IMR-90 (cell line): Measurements from ENCODE around the gene CYP26A1. TPM values are rescaled to one million over a fixed set of nuclear protein-coding genes. Genes with fewer than 3 reads are reported as not detected.

ENCODE experiments used
- ATAC-seq: fragments of 200-7000 bp; cut with Tn5 transposase; 2 replicates; pipeline ENCODE4 v1.9.1; 2020; ENCODE audit warnings: low read depth, mild to moderate bottlenecking, moderate library complexity
- BruUV-seq: library from RNA; stranded (reverse); fragments of 400-500 nt; replicated peaks from 2 replicates; lab custom pipeline; 2021; lab: Mats Ljungman, UMichigan
- CTCF ChIA-PET: fragments of 300-600 bp; formaldehyde crosslinking; extraction: SDS; loops from one replicate; lab custom pipeline; 2021; ENCODE audit warnings: antibody characterized with exemption; lab: Yijun Ruan, JAX
- POLR2A ChIA-PET: fragments of 300-600 bp; sonication (Branson Sonifier 250); formaldehyde crosslinking; loops from one replicate; lab custom pipeline; 2022; ENCODE audit warnings: antibody characterized with exemption; ENCODE audit not compliant: unreplicated experiment; lab: Charles Lee
- DNase-seq: peaks from one replicate; pipeline ENCODE4 v3.0.0; 2013
- H2AFZ ChIP-seq: replicated peaks from 2 replicates; pipeline ENCODE3; 2013; ENCODE audit warnings: low read length, mild to moderate bottlenecking; ENCODE audit not compliant: poor library complexity
- H2AK5ac ChIP-seq: 2 replicates; pipeline ENCODE4 v1.6.1; 2013; ENCODE audit warnings: low read depth, low read length, inconsistent platforms
- H2AK9ac ChIP-seq: replicated peaks from 2 replicates; pipeline ENCODE3; 2013; ENCODE audit warnings: mild to moderate bottlenecking, low read depth, low read length, moderate library complexity; ENCODE audit not compliant: poor library complexity
- H2BK120ac ChIP-seq: 2 replicates; pipeline ENCODE4 v1.6.1; 2013; ENCODE audit warnings: low read depth, low read length, inconsistent platforms
- H2BK15ac ChIP-seq: 3 replicates; pipeline ENCODE4 v1.6.1; 2013; ENCODE audit warnings: low read depth, low read length, inconsistent platforms
- H2BK20ac ChIP-seq: 2 replicates; pipeline ENCODE4 v1.6.1; 2013; ENCODE audit warnings: low read depth, mild to moderate bottlenecking, inconsistent platforms, low read length, moderate library complexity
- H2BK5ac ChIP-seq: 2 replicates; pipeline ENCODE4 v1.6.1; 2013; ENCODE audit warnings: mild to moderate bottlenecking, low read depth, low read length, inconsistent platforms; ENCODE audit not compliant: poor library complexity, severe bottlenecking
- H3K14ac ChIP-seq: replicated peaks from 2 replicates; pipeline ENCODE4 v1.6.1; 2013; ENCODE audit warnings: low read depth, low read length, inconsistent platforms
- H3K18ac ChIP-seq: 2 replicates; pipeline ENCODE4 v1.6.1; 2013; ENCODE audit warnings: low read depth, low read length, control low read depth
- H3K23ac ChIP-seq: 2 replicates; pipeline ENCODE4 v1.6.1; 2013; ENCODE audit warnings: low read depth, low read length, inconsistent platforms
- H3K27ac ChIP-seq: 2 replicates; pipeline ENCODE4 v1.5.1; 2013; ENCODE audit warnings: mild to moderate bottlenecking, control low read depth, low read length; ENCODE audit not compliant: insufficient read depth
- H3K27me3 ChIP-seq: 2 replicates; pipeline ENCODE4 v1.6.1; 2013; ENCODE audit warnings: low read length; ENCODE audit not compliant: control insufficient read depth, insufficient read depth
- H3K36me3 ChIP-seq: 2 replicates; pipeline ENCODE4 v1.6.1; 2013; ENCODE audit warnings: low read length, mixed read lengths; ENCODE audit not compliant: control insufficient read depth, insufficient read depth
- H3K4ac ChIP-seq: 2 replicates; pipeline ENCODE4 v1.6.1; 2013; ENCODE audit warnings: low read depth, low read length, inconsistent platforms
- H3K4me1 ChIP-seq: 2 replicates; pipeline ENCODE4 v1.6.1; 2013; ENCODE audit warnings: low read length, mixed read lengths; ENCODE audit not compliant: control insufficient read depth, insufficient read depth
- H3K4me2 ChIP-seq: 2 replicates; pipeline ENCODE4 v1.6.1; 2013; ENCODE audit warnings: low read depth, mild to moderate bottlenecking, control low read depth, low read length, moderate library complexity
- H3K4me3 ChIP-seq: 2 replicates; pipeline ENCODE4 v1.5.1; 2013; ENCODE audit warnings: low read depth, mild to moderate bottlenecking, control low read depth, low read length, moderate library complexity; ENCODE audit not compliant: insufficient read depth
- H3K56ac ChIP-seq: 2 replicates; pipeline ENCODE4 v1.6.1; 2013; ENCODE audit warnings: low read length, inconsistent platforms; ENCODE audit not compliant: insufficient read depth; ENCODE audit errors: extremely low read depth
- H3K79me1 ChIP-seq, 2 experiments: 2 replicates each; pipeline ENCODE4 v1.6.1; 2013; ENCODE audit warnings: low read length in 2 of 2, inconsistent platforms in 1 of 2, low read depth in 1 of 2
- H3K9ac ChIP-seq: 2 replicates; pipeline ENCODE4 v1.6.1; 2013; ENCODE audit warnings: low read depth, low read length, control low read depth
- H3K9me1 ChIP-seq: 2 replicates; pipeline ENCODE4 v1.6.1; 2013; ENCODE audit warnings: low read length, inconsistent platforms; ENCODE audit not compliant: insufficient read depth
- H3K9me3 ChIP-seq: 2 replicates; pipeline ENCODE4 v1.6.1; 2013; ENCODE audit warnings: low read length; ENCODE audit not compliant: control insufficient read depth, insufficient read depth
- H4K20me1 ChIP-seq: 2 replicates; pipeline ENCODE4 v1.6.1; 2013; ENCODE audit warnings: low read length, inconsistent platforms; ENCODE audit not compliant: insufficient read depth
- H4K5ac ChIP-seq: 2 replicates; pipeline ENCODE4 v1.6.1; 2013; ENCODE audit warnings: mild to moderate bottlenecking, low read depth, low read length, control low read depth
- H4K8ac ChIP-seq, 2 experiments: 2 replicates each; pipeline ENCODE4 v1.6.1; 2013; ENCODE audit warnings: low read depth in 2 of 2, low read length in 2 of 2, control low read depth in 1 of 2, inconsistent platforms in 1 of 2
- H4K91ac ChIP-seq: 2 replicates; pipeline ENCODE4 v1.6.1; 2013; ENCODE audit warnings: low read depth, low read length, inconsistent platforms; ENCODE audit not compliant: insufficient read depth
- BHLHE40 ChIP-seq: fragments of 150-350 bp; IDR thresholded peaks from 2 replicates; pipeline ENCODE4 v1.6.1; 2016; ENCODE audit warnings: mild to moderate bottlenecking, low read depth, low read length
- CEBPB ChIP-seq: IDR thresholded peaks from 2 replicates; pipeline ENCODE4 v1.6.1; 2012; ENCODE audit warnings: low read depth, low read length, improper control_type of control experiment
- CHD1 ChIP-seq: IDR thresholded peaks from 2 replicates; pipeline ENCODE4 v1.6.1; 2012; ENCODE audit warnings: low read depth, low read length, improper control_type of control experiment
- CTCF ChIP-seq: conservative IDR thresholded peaks from 2 replicates; pipeline ENCODE4 v1.5.1; 2012; ENCODE audit warnings: mild to moderate bottlenecking, low read depth, low read length, improper control_type of control experiment
- ELK1 ChIP-seq: fragments of 150-350 bp; IDR thresholded peaks from 2 replicates; pipeline ENCODE4 v1.6.1; 2016; ENCODE audit warnings: low read depth, mild to moderate bottlenecking, low read length, moderate library complexity, borderline replicate concordance
- FOS ChIP-seq: fragments of 150-350 bp; IDR thresholded peaks from 2 replicates; pipeline ENCODE4 v1.6.1; 2016; ENCODE audit warnings: low read depth, low read length
- MXI1 ChIP-seq: IDR thresholded peaks from 2 replicates; pipeline ENCODE4 v1.6.1; 2012; ENCODE audit warnings: low read depth, mild to moderate bottlenecking, low read length, moderate library complexity, borderline replicate concordance
- NFE2L2 ChIP-seq: fragments of 150-350 bp; IDR thresholded peaks from 2 replicates; pipeline ENCODE4 v1.6.1; 2016; ENCODE audit warnings: low read depth, mild to moderate bottlenecking, low read length
- POLR2A ChIP-seq: IDR thresholded peaks from 2 replicates; pipeline ENCODE4 v1.6.1; 2012; ENCODE audit warnings: mild to moderate bottlenecking, low read depth, low read length
- RAD21 ChIP-seq: IDR thresholded peaks from 2 replicates; pipeline ENCODE4 v1.6.1; 2012; ENCODE audit warnings: low read length, improper control_type of control experiment
- RCOR1 ChIP-seq: IDR thresholded peaks from 2 replicates; pipeline ENCODE4 v1.6.1; 2012; ENCODE audit warnings: mild to moderate bottlenecking, low read length, improper control_type of control experiment; ENCODE audit not compliant: insufficient replicate concordance
- RFX5 ChIP-seq: IDR thresholded peaks from 2 replicates; pipeline ENCODE4 v1.8.0; 2012; ENCODE audit warnings: low read depth, mild to moderate bottlenecking, low read length, moderate library complexity
- SMC3 ChIP-seq: fragments of 150-350 bp; IDR thresholded peaks from 2 replicates; pipeline ENCODE4 v1.6.1; 2016; ENCODE audit warnings: low read depth, mild to moderate bottlenecking, antibody characterized with exemption, low read length, moderate library complexity
- USF2 ChIP-seq: fragments of 150-350 bp; IDR thresholded peaks from 2 replicates; pipeline ENCODE4 v1.6.1; 2017; ENCODE audit warnings: mild to moderate bottlenecking, antibody characterized with exemption, low read length, low read depth
- WGBS, 2 experiments: methylation state at CpG; one replicate each; pipeline versions ENCODE4 v1.1.5 to v1.1.7; 2013; ENCODE audit warnings: missing lambda C conversion rate in 2 of 2; ENCODE audit not compliant: insufficient read length in 1 of 2; ENCODE audit errors: extremely low coverage in 2 of 2; 5-methylcytosine and 5-hydroxymethylcytosine counted together
- dilution Hi-C: fragments of 300-500 bp; cut with HindIII; formaldehyde crosslinking; loops from one replicate; pipeline ENCODE4 v1.14.3; 2018; ENCODE audit warnings: low sequenced_read_pairs; ENCODE audit not compliant: unreplicated experiment
- in situ Hi-C: fragments of 300-500 bp; cut with MboI; formaldehyde crosslinking; loops from 3 replicates; pipeline ENCODE4 v1.14.3; 2019; ENCODE audit warnings: low sequenced_read_pairs, inconsistent platforms, mixed read lengths
- intact Hi-C: fragments of 100-400 bp; cut with micrococcal nuclease; formaldehyde crosslinking; loops from 2 replicates; pipeline ENCODE4 v1.10.0; 2022
- polyA plus RNA-seq, 3 experiments: library from polyadenylated mRNA; depleted of rRNA; stranded (reverse); fragments of >200 nt; gene quantifications; 2 replicates each; pipeline ENCODE4 v1.2.3, GENCODE V29; 2012; ENCODE audit warnings: low replicate concordance in 1 of 3
- total RNA-seq: library from RNA; depleted of rRNA; stranded (reverse); fragments of >200 nt; gene quantifications from 2 replicates; pipeline ENCODE4 v1.2.3, GENCODE V29; 2012

CYP26A1 gene
- total and polyA plus RNA-seq, 2 of the 4 experiments (the other 2 are of a cell fraction), result 0.15 TPM; not detected in 1

DNA sequence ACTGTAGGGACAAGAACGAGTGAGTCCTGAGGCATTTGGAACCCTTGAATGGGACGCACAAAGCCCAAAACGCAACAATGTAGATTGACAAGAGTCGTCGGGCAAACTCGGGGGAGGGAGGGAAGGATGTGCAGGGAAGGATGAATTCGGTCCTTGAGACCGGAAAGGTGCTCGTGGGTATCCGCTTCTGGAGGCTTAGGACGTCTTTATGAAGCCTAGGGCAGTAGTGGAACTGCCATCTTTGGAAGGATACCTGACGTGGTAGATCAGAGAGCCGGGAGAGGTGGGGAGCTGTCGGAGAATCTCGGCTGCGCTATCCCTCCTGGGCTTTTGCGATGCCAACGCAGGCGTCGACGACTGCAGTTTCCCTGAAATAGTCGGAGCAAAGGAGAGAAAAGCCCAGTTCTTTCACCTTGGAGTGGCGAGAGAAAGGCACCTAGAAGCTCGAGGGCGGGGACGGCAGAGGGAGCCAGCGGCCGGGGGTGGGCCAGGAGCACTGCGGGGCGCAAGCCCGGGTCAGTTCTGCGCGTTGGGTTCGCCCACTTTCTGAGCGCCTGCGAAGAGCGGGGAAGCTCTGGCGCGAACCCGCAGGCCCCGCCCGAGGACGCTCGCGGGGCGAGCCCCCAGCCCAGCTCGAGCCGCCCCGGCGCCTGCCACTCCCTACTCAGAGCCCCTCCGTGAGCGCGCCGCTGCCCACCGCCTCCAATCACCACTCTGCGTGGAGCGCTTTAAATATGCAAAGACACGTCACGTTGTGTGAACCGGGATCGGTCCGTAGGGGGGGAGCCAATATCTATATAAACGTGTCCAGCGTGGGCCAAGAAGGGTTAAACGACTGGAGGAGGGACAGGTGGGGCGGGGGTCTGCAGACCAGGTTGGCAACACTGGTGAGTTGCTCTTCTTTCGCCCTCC is 13.5 kb upstream of the CYP26A1 start, which contains the start of gene CYP26C1:
CYP26C1 (plus strand) TSS at position 824 of the 912 bp plus-strand sequence. CDS start 466 bp downstream, outside the sequence.
- Histone ChIP-seq H3K27ac (no peak within 1 kb of the TSS), H3K56ac (no peak within 1 kb of the TSS), H2BK20ac (no peak within 1 kb of the TSS), H2AFZ (no peak within 1 kb of the TSS), H2BK120ac (no peak within 1 kb of the TSS), H3K4me2 (no peak within 1 kb of the TSS), H3K14ac (no peak within 1 kb of the TSS), H3K36me3 (no peaks in the 10 kb centered on the region; the same call in 1 of the 2 replicates), H3K4me1 (peaks cover 2% of the 10 kb centered on the region; the same call in 1 of the 2 replicates), H2AK5ac (no peak within 1 kb of the TSS), H3K9me1 (no peaks in the 10 kb centered on the region), H3K4ac (no peak within 1 kb of the TSS), H2BK5ac (no peak within 1 kb of the TSS), H3K27me3 (peaks cover 50% of the 10 kb centered on the region), H3K9ac (no peak within 1 kb of the TSS), H4K20me1 (no peaks in the 10 kb centered on the region; the same call in 1 of the 2 replicates), H3K4me3 (no peak within 1 kb of the TSS), H4K91ac (no peak within 1 kb of the TSS), H3K9me3 (no peaks in the 10 kb centered on the region), H2AK9ac (no peak within 1 kb of the TSS), H3K23ac (no peak within 1 kb of the TSS), H2BK15ac (no peak within 1 kb of the TSS), H4K5ac (no peak within 1 kb of the TSS), H4K8ac (no peak within 1 kb of the TSS), H3K79me1 (no peaks in the 10 kb centered on the region), H3K18ac (no peak within 1 kb of the TSS)
- intact Hi-C loops, result no loop called here
- in situ Hi-C loops, result no loop called here
- no TSS peak for BruUV-seq
- ChIA-PET POLR2A (no interaction called here), CTCF (no interaction called here)
- ATAC-seq (no peak), DNase-seq (no peak)
- WGBS, 2 experiments, result 28% methylated on average over 23 of the region's 67 CpGs; no CpG with 5 or more reads in 1 of the 2 experiments
- TF ChIP-seq FOS, result no peak
- no peak for TF ChIP-seq RAD21
- no peak for TF ChIP-seq CHD1
- no peak for TF ChIP-seq CEBPB
- TF ChIP-seq BHLHE40, result no peak
- TF ChIP-seq USF2, result no peak
- TF ChIP-seq SMC3, result no peak
- no peak for TF ChIP-seq CTCF
- no peak for TF ChIP-seq RCOR1
- no peak for TF ChIP-seq MXI1
- no peak for TF ChIP-seq RFX5
- TF ChIP-seq NFE2L2, result no peak
- TF ChIP-seq POLR2A, result no peak
- no peak for TF ChIP-seq ELK1
- dilution Hi-C loops, result no loop called here
